Neutrophil (primary cell): Measurements from ENCODE around the gene ADAM21.
"Not testable (repeated sequence)": the region's sequence is repeated elsewhere in the genome, so short reads cannot be mapped to it uniquely, and the experiment has no call there.

Source experiments
- H3K27ac ChIP-seq: fragments of 200-600 bp; sonication (generic); 2 replicates; pipeline ENCODE4 v1.5.1; 2016; ENCODE audit warnings: mild to moderate bottlenecking, moderate library complexity
- H3K27me3 ChIP-seq: fragments of 200-600 bp; sonication (generic); 2 replicates; pipeline ENCODE4 v1.6.0; 2016; ENCODE audit warnings: mild to moderate bottlenecking
- H3K36me3 ChIP-seq: fragments of 200-600 bp; sonication (generic); 2 replicates; pipeline ENCODE4 v1.5.1; 2017
- H3K4me1 ChIP-seq, 2 experiments: fragments of 200-600 bp in 1 of 2; sonication (generic) in 1 of 2; 1 replicate in 1 of 2; 2 replicates in 1 of 2; pipeline versions ENCODE4 v1.5.1 to v1.6.1; 2013 to 2016; ENCODE audit warnings: low read depth in 1 of 2, low read length in 1 of 2, mild to moderate bottlenecking in 1 of 2, moderate library complexity in 1 of 2; ENCODE audit not compliant: control insufficient read depth in 1 of 2, insufficient read depth in 1 of 2
- H3K4me3 ChIP-seq, 2 experiments: fragments of 200-600 bp in 1 of 2; sonication (generic) in 1 of 2; 1 replicate in 1 of 2; 2 replicates in 1 of 2; pipeline ENCODE4 v1.5.1; 2013 to 2016; ENCODE audit warnings: low read depth in 1 of 2, low read length in 1 of 2, mild to moderate bottlenecking in 1 of 2, moderate library complexity in 1 of 2
- H3K9me3 ChIP-seq: fragments of 200-600 bp; sonication (generic); 2 replicates; pipeline ENCODE4 v1.5.1; 2016
- CTCF ChIP-seq: fragments of 200-600 bp; sonication (generic); IDR thresholded peaks from 2 replicates; pipeline ENCODE4 v1.5.1; 2016; ENCODE audit warnings: antibody characterized with exemption

The ADAM21 gene

GRCh38 chr14:70451874-70452273 is at the start of gene ADAM21:
TSS of gene ADAM21 (plus strand) at chr14:70452174. CDS start at chr14:70457500, 5,326 bp downstream.
- Histone ChIP-seq H3K27me3 (peaks cover 3% of the 10 kb centered on the region), H3K27ac (no peak within 1 kb of the TSS), H3K4me1 (no peaks in the 10 kb centered on the region), H3K9me3 (no peaks in the 10 kb centered on the region), H3K36me3 (no peaks in the 10 kb centered on the region), H3K4me3 (no peak within 1 kb of the TSS)
- TF ChIP-seq CTCF = no peak

GRCh38 chr14:70403335-70403734 is 48.6 kb upstream of the ADAM21 start:
- not testable (repeated sequence) for H3K4me3 ChIP-seq, H3K4me1 ChIP-seq, H3K27me3 ChIP-seq, H3K36me3 ChIP-seq, H3K9me3 ChIP-seq, H3K27ac ChIP-seq

- H3K36me3 ChIP-seq, H3K9me3 ChIP-seq: not testable (repeated sequence)
These were observed 45.8 kb upstream of the ADAM21 start for GRCh38 chr14:70406216-70406615.

GRCh38 chr14:70407621-70408020 is 44.4 kb upstream of the ADAM21 start:
- H3K27me3 ChIP-seq = no peaks in the 10 kb centered on the region
- no peak overlapping the region for H3K27ac ChIP-seq
- H3K4me1 ChIP-seq = no peaks in the 10 kb centered on the region
- H3K36me3 ChIP-seq = no peaks in the 10 kb centered on the region
- no peaks in the 10 kb centered on the region for H3K9me3 ChIP-seq
- no peak overlapping the region for H3K4me3 ChIP-seq
- TF ChIP-seq CTCF = no peak

More at GRCh38 chr14:70406216-70406615, 45.8 kb upstream of the ADAM21 start:
- H3K4me3 ChIP-seq, H3K27me3 ChIP-seq, H3K27ac ChIP-seq, H3K4me1 ChIP-seq: not testable (repeated sequence)

GRCh38 chr14:70415788-70416187 is 36.2 kb upstream of the ADAM21 start:
- no peak overlapping the region for H3K27ac ChIP-seq
- H3K36me3 ChIP-seq = no peaks in the 10 kb centered on the region
- TF ChIP-seq CTCF = no peak
- H3K4me1 ChIP-seq = peaks cover 8 to 11% of the 10 kb centered on the region in 2 experiments
- no peaks in the 10 kb centered on the region for H3K27me3 ChIP-seq
- no peaks in the 10 kb centered on the region for H3K9me3 ChIP-seq
- no peak overlapping the region for H3K4me3 ChIP-seq

- peaks cover 8 to 11% of the 10 kb centered on the region in 2 experiments for H3K4me1 ChIP-seq
- H3K9me3 ChIP-seq = no peaks in the 10 kb centered on the region
- no peak overlapping the region for H3K27ac ChIP-seq
- H3K4me3 ChIP-seq = peak overlapping the region; percentile 29 to 63
- no peaks in the 10 kb centered on the region for H3K36me3 ChIP-seq
- TF ChIP-seq CTCF = no peak
- no peaks in the 10 kb centered on the region for H3K27me3 ChIP-seq
These were observed 35.6 kb upstream of the ADAM21 start for GRCh38 chr14:70416338-70416724.
